Fibroblast of pulmonary artery (primary cell): ENCODE measurements around the gene MTTP.

Source experiments
- DNase-seq: peaks from one replicate; pipeline ENCODE4 v3.0.0-alpha.2; 2010; ENCODE audit warnings: low read depth
- H3K4me3 ChIP-seq: replicated peaks from 2 replicates; pipeline ENCODE4 v1.5.1; 2011; ENCODE audit warnings: low read depth, mild to moderate bottlenecking, control low read depth, low read length, moderate library complexity
- TF ChIP-seq, protein P1 (sequence below): IDR thresholded peaks from 2 replicates; pipeline ENCODE4 v1.5.1; 2011; ENCODE audit warnings: mild to moderate bottlenecking, control low read depth, low read length, inconsistent platforms; ENCODE audit errors: missing control alignments

MTTP gene

DNA sequence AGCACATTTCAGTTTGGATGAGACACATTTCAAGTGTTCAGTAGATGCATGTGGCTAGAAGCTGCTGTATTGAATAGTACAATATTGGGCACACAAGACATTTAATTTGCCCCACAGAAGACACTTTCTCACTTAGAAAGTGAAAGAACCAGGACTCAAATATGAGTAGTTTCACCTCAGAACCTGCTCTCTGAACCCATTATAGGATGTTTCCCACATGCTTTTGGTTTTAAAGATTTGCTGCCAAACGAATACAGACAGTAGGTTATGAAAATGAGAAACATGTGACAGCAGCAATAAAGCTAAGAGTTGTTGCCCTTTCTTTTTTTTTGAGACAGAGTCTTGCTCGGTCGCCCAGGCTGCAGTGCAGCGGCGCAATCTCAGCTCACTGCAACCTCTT, 50.7 kb downstream of the MTTP start:
- no peak overlapping the region for H3K4me3 ChIP-seq
- DNase-seq, result no peak
- TF ChIP-seq, protein P1, sequence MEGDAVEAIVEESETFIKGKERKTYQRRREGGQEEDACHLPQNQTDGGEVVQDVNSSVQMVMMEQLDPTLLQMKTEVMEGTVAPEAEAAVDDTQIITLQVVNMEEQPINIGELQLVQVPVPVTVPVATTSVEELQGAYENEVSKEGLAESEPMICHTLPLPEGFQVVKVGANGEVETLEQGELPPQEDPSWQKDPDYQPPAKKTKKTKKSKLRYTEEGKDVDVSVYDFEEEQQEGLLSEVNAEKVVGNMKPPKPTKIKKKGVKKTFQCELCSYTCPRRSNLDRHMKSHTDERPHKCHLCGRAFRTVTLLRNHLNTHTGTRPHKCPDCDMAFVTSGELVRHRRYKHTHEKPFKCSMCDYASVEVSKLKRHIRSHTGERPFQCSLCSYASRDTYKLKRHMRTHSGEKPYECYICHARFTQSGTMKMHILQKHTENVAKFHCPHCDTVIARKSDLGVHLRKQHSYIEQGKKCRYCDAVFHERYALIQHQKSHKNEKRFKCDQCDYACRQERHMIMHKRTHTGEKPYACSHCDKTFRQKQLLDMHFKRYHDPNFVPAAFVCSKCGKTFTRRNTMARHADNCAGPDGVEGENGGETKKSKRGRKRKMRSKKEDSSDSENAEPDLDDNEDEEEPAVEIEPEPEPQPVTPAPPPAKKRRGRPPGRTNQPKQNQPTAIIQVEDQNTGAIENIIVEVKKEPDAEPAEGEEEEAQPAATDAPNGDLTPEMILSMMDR, result no peak

DNA sequence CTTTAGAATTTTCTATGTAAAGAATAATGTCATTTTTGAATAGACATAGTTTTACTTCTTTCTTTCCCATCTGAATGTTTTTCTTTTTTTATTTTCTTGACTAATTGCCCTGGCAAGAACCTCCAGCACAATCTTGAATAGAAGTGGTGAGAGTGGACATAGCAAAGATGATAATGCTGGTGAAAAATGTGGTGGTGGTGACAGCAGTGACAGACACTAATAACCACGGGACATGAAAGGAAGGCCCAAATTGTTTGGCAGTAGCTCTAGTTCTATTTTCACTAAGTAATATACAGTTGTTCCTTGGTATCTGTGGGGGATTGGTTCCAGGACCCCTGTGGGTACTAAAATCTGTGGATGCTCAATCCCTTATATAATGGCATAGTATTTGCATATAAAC, 53.4 kb downstream of the MTTP start:
- TF ChIP-seq, protein P1, result no peak
- no peak for DNase-seq
- no peak overlapping the region for H3K4me3 ChIP-seq

DNA sequence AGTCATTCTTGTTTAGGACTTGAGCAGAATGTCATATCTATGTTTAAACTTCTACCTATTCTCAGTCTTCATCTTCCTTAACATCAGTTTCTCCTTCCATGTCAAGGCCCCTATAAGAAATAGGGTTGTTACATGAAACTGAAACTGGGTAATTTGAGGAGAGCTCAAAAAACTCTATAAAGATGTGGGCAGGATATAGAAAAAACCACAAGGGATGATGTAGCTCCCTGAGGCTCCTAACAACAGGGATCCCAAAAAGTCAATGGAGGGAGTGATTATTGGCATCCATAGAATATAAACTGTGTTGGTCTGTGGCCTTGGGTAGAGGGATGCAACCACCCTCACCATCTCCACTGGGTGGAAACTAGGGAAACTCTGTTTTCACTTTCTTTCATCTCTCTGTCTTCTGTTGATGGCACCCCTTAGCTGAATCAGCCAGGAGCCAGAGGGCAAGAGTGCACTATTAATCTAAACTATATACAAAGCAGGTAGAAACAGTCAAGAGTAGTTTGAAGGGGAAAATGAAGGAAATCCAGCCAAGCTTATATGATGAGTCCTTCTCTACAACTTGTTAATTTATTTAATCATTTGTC, 55.4 kb downstream of the MTTP start:
- H3K4me3 ChIP-seq, result no peak overlapping the region
- TF ChIP-seq, protein P1, result no peak
- DNase-seq, result no peak

DNA sequence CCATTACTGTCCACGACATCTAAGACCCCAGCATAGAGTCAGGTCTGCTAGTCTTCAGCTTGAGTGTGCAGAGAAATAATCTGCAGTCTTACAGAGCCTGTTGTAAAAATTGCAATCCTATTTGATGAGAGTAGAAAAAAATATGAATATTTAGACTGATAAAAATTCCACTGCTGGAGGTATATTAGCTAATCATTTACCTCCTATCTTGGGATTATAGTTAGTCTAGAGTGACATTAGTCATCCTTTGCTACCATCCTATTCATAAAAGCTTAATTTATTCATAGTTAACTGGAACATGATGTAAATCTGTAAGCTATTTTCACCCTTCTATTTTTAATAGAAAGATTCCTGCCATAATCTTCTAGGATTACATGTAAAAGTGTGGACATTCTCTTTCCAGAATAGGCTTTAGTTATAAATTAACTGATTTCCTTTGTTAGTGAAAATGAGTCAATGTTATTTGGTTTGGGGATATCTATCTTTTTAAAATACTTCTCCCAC, 56.3 kb downstream of the MTTP start:
- TF ChIP-seq, protein P1, result no peak
- no peak for DNase-seq
- no peak overlapping the region for H3K4me3 ChIP-seq

DNA sequence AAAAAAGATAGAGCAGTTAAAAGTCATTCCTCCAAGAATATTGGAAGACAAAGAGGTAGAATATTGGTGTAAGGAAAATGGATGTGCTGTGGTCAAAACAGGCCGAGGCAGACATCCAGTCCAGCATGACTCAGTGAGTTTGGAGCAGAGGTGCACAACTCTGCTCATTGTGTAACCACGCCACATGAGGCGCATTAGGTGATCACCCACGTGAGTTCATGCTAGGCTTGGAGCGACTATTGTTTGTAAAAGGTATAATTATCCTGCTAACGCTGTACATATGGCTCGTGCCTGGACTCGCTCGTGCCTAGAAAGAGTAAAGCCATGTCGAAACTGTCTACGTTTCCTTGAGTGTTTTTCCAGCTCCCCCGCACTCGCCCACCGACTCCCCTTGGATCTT, 59.1 kb downstream of the MTTP start:
- no peak for DNase-seq
- TF ChIP-seq, protein P1, result no peak
- no peak overlapping the region for H3K4me3 ChIP-seq

DNA sequence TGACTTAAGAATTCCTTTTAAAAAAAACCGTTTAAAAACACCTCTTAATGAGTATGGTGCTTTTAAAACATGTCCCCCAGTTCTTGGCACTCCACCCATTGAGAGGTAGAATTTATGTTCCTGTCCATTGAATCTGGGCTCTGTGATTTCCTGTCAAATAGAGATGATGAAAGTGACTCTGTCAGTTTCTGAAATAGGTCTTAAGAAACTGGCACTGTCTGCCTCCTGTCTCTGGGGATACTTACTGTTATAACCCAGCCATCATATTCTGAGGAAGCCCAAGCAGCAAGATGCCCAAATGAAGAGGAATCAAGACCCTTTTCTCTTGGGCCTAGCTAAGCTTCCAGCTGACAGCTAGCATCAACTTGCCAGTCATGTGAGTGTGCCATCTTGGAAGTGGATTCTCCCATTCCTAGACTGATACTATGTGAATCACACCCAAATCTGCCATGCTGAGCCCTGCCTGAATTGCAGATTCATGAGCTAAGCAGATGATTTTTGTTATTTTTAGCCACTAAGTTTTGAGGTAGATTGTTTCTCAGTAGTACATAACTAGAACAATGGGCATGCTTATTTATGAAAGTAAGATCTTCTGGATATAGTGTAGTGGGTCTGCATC, 60.2 kb downstream of the MTTP start:
- DNase-seq, result no peak
- H3K4me3 ChIP-seq, result no peak overlapping the region
- TF ChIP-seq, protein P1, result no peak

DNA sequence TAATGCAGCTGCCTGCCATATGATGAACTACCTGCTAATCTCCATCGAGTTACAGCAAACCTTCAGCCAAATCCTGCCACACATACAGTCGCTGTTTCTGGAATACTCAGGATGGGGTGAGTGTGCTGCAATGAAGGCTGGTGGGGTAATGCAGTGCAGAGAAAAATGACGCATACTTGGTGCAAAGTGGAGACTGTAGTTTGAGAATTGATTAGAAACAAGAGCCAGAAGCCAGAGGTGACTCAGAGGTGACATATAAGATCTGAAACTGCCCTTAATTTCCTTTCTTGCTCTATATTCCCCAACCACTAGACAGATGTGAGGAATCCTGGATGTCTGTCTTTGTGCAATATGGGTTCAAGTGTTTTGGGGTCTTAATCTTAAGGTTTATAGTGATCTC, 61.0 kb downstream of the MTTP start:
- no peak for DNase-seq
- H3K4me3 ChIP-seq, result no peak overlapping the region
- TF ChIP-seq, protein P1, result no peak
